Activated CD8-positive, alpha-beta T cell treated with anti-CD3 and anti-CD28 coated beads for 36 hours (primary cell): ENCODE data around the gene ACTN3. TPM values are rescaled to one million over a fixed set of nuclear protein-coding genes. Genes with fewer than 3 reads are reported as not detected.

Source experiments
- ATAC-seq: fragments of 200-7000 bp; cut with Tn5 transposase; one replicate; pipeline ENCODE4 v1.10.0; 2021; ENCODE audit warnings: mild to moderate bottlenecking, moderate library complexity
- CTCF ChIA-PET: fragments of 350-600 bp; sonication (Branson Sonifier 250); formaldehyde crosslinking; loops from one replicate; lab custom pipeline; 2021; ENCODE audit warnings: antibody characterized with exemption; lab: Charles Lee
- POLR2A ChIA-PET: fragments of 350-600 bp; sonication (Branson Sonifier 250); formaldehyde crosslinking; loops from one replicate; lab custom pipeline; 2021; ENCODE audit warnings: antibody characterized with exemption; lab: Charles Lee
- DNase-seq: peaks from one replicate; pipeline ENCODE4 v3.0.0-alpha.2; 2020
- H3K27ac Mint-ChIP-seq: one replicate; pipeline ENCODE4 v1.8.0; 2021; ENCODE audit warnings: mild to moderate bottlenecking, mixed read lengths
- H3K27me3 Mint-ChIP-seq: one replicate; pipeline ENCODE4 v1.8.0; 2021; ENCODE audit warnings: mixed read lengths
- H3K36me3 Mint-ChIP-seq: one replicate; pipeline ENCODE4 v1.8.0; 2021; ENCODE audit warnings: low read depth, mixed read lengths
- H3K4me1 Mint-ChIP-seq: one replicate; pipeline ENCODE4 v1.8.0; 2021; ENCODE audit warnings: low read depth, mixed read lengths
- H3K4me3 Mint-ChIP-seq: one replicate; pipeline ENCODE4 v1.8.0; 2021; ENCODE audit warnings: mild to moderate bottlenecking, moderate library complexity, mixed read lengths
- H3K9me3 Mint-ChIP-seq: one replicate; pipeline ENCODE4 v1.8.0; 2021; ENCODE audit warnings: mixed read lengths
- CTCF ChIP-seq: fragments of 200-600 bp; IDR thresholded peaks from one replicate; pipeline ENCODE4 v1.8.0; 2022; ENCODE audit warnings: antibody characterized with exemption, mild to moderate bottlenecking
- intact Hi-C: fragments of 100-400 bp; cut with micrococcal nuclease; formaldehyde crosslinking; loops from one replicate; pipeline ENCODE4 v1.10.0; 2022
- total RNA-seq, 2 experiments: library from RNA; stranded (reverse); gene quantifications; one replicate each; pipeline ENCODE4 v1.2.3, GENCODE V29; 2021

Gene ACTN3
- total RNA-seq, 2 experiments from 2014 or later: 0.14 TPM; not detected in 1

- CTCF ChIA-PET: interaction anchor here (0.6 to 5.8 kb wide), 6 partner anchors 16 to 354 kb away, joined by 3 to 67 read pairs (median 4); partner anchors contain the start of genes RBM4 and RBM4B
- POLR2A ChIA-PET: interaction anchor here (0.7 to 2.8 kb wide), 10 partner anchors 10 to 248 kb away, joined by 3 to 14 read pairs (median 6); partner anchors contain the start of genes RBM14, RBM4 and RCE1
- H3K27me3 Mint-ChIP-seq: no peaks in the 10 kb centered on the region
- no peaks in the 10 kb centered on the region for H3K36me3 Mint-ChIP-seq
- no peak for TF ChIP-seq CTCF
- H3K4me3 Mint-ChIP-seq: peak overlapping the region; percentile 59
- peak overlapping the region; percentile 80 for H3K27ac Mint-ChIP-seq
- intact Hi-C loops: no loop called here
- no peaks in the 10 kb centered on the region for H3K9me3 Mint-ChIP-seq
- DNase-seq (peak; percentile 30), ATAC-seq (no peak)
- peaks cover 24% of the 10 kb centered on the region for H3K4me1 Mint-ChIP-seq
Measured at GRCh38 chr11:66595245-66595904, 48.7 kb downstream of the ACTN3 start.

- Mint-ChIP-seq H3K4me1 (peaks cover 12% of the 10 kb centered on the region), H3K9me3 (no peaks in the 10 kb centered on the region), H3K27me3 (no peaks in the 10 kb centered on the region), H3K36me3 (peaks cover 1% of the 10 kb centered on the region), H3K4me3 (no peak overlapping the region), H3K27ac (no peak overlapping the region)
- no peak for TF ChIP-seq CTCF
- DNase-seq (no peak), ATAC-seq (no peak)
- ChIA-PET POLR2A (no interaction called here), CTCF (no interaction called here)
- intact Hi-C loops: no loop called here
Measured at GRCh38 chr11:66598993-66599392, 52.3 kb downstream of the ACTN3 start.

- ATAC-seq (no peak), DNase-seq (no peak)
- H3K4me3 Mint-ChIP-seq: no peak overlapping the region
- POLR2A ChIA-PET: interaction anchor here (0.7 kb wide), 1 partner anchor 29 kb away, joined by 3 read pairs; no protein-coding TSS in a partner anchor
- H3K36me3 Mint-ChIP-seq: peaks cover 3% of the 10 kb centered on the region
- CTCF ChIA-PET: no interaction called here
- H3K4me1 Mint-ChIP-seq: peaks cover 6% of the 10 kb centered on the region
- H3K27me3 Mint-ChIP-seq: no peaks in the 10 kb centered on the region
- H3K27ac Mint-ChIP-seq: no peak overlapping the region
- TF ChIP-seq CTCF: no peak
- no peaks in the 10 kb centered on the region for H3K9me3 Mint-ChIP-seq
- intact Hi-C loops: no loop called here
Measured at GRCh38 chr11:66600219-66600618, 53.5 kb downstream of the ACTN3 start.

GRCh38 chr11:66600631-66601233 is 54.0 kb downstream of the ACTN3 start:
- POLR2A ChIA-PET: no interaction called here
- TF ChIP-seq CTCF: no peak
- no peak overlapping the region for H3K27ac Mint-ChIP-seq
- no peak overlapping the region for H3K4me3 Mint-ChIP-seq
- H3K27me3 Mint-ChIP-seq: no peaks in the 10 kb centered on the region
- DNase-seq (no peak), ATAC-seq (no peak)
- peaks cover 1% of the 10 kb centered on the region for H3K4me1 Mint-ChIP-seq
- CTCF ChIA-PET: no interaction called here
- intact Hi-C loops: no loop called here
- no peaks in the 10 kb centered on the region for H3K9me3 Mint-ChIP-seq
- H3K36me3 Mint-ChIP-seq: peaks cover 3% of the 10 kb centered on the region

GRCh38 chr11:66603072-66603471 is 56.4 kb downstream of the ACTN3 start:
- Mint-ChIP-seq H3K4me1 (no peaks in the 10 kb centered on the region), H3K27me3 (no peaks in the 10 kb centered on the region), H3K36me3 (peaks cover 3% of the 10 kb centered on the region), H3K9me3 (no peaks in the 10 kb centered on the region), H3K4me3 (no peak overlapping the region), H3K27ac (no peak overlapping the region)
- ChIA-PET CTCF (interaction anchor here (1.1 kb wide), 1 partner anchor 11 kb away, joined by 3 read pairs; no protein-coding TSS in a partner anchor), POLR2A (interaction anchor here (0.7 kb wide), 1 partner anchor 75 kb away, joined by 3 read pairs; no protein-coding TSS in a partner anchor)
- ATAC-seq: no peak
- DNase-seq: no peak
- intact Hi-C loops: no loop called here
- TF ChIP-seq CTCF: no peak
